Kidney epithelial cell (primary cell): ENCODE results near the gene MPPED1. TPM values are rescaled to one million over a fixed set of nuclear protein-coding genes. Genes with fewer than 3 reads are reported as not detected.

ENCODE experiments used
- DNase-seq: peaks from one replicate; pipeline ENCODE4 v3.0.0-alpha.2; 2010; ENCODE audit warnings: low read depth
- H3K27me3 ChIP-seq: 2 replicates; pipeline ENCODE4 v1.6.0; 2011; ENCODE audit warnings: low read length; ENCODE audit not compliant: control insufficient read depth, insufficient read depth
- H3K36me3 ChIP-seq: 2 replicates; pipeline ENCODE4 v1.5.1; 2011; ENCODE audit warnings: low read length; ENCODE audit not compliant: control insufficient read depth, insufficient read depth
- H3K4me3 ChIP-seq: 2 replicates; pipeline ENCODE4 v1.5.1; 2011; ENCODE audit warnings: low read depth, mild to moderate bottlenecking, control low read depth, low read length
- CTCF ChIP-seq: IDR thresholded peaks from 2 replicates; pipeline ENCODE4 v1.5.1; 2011; ENCODE audit warnings: mild to moderate bottlenecking, moderate library complexity, low read length, control low read depth, inconsistent platforms; ENCODE audit not compliant: insufficient read depth, poor library complexity, severe bottlenecking
- total RNA-seq: library from RNA; depleted of rRNA; stranded (reverse); fragments of >200 nt; gene quantifications from 2 replicates; pipeline ENCODE4 v1.2.3, GENCODE V29; 2015

The MPPED1 gene
- total RNA-seq, 1 donor from 2014 or later, result not detected

GRCh38 chr22:43384863-43385262, 27.0 kb upstream of the MPPED1 start:
- no peak for TF ChIP-seq CTCF
- DNase-seq, result no peak
- Histone ChIP-seq H3K36me3 (no peaks in the 10 kb centered on the region), H3K4me3 (no peak overlapping the region), H3K27me3 (peaks cover 27% of the 10 kb centered on the region)

- peaks cover 27% of the 10 kb centered on the region for H3K27me3 ChIP-seq
- DNase-seq, result no peak
- no peaks in the 10 kb centered on the region for H3K36me3 ChIP-seq
- no peak overlapping the region for H3K4me3 ChIP-seq
- TF ChIP-seq CTCF, result peak; percentile 96
Observed at GRCh38 chr22:43385770-43386641, 25.8 kb upstream of the MPPED1 start.

DNA sequence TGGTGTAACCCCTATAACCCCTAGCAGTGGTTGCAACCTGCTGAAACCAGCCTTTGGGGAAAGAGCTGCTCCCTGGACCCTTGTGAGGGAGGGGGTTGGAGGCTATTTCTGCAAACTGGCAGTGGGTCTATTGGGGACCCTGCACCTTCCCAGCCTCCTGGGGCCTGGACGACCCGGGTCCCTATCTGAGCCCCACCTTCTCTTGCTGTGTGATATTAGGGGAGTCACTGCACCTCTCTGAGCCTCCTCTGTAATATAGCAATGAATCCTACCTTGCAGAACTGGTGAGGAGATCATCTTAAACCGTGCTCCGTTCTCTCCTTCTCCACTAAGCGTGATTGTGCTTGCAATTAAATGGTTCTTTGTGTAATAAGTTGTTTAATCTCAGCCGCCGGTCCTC, 24.0 kb upstream of the MPPED1 start:
- no peak for TF ChIP-seq CTCF
- Histone ChIP-seq H3K4me3 (no peak overlapping the region), H3K27me3 (peaks cover 27% of the 10 kb centered on the region), H3K36me3 (no peaks in the 10 kb centered on the region)
- DNase-seq, result no peak

GRCh38 chr22:43388420-43388851, 23.4 kb upstream of the MPPED1 start:
- peak; percentile 99 for TF ChIP-seq CTCF
- H3K27me3 ChIP-seq, result peaks cover 27% of the 10 kb centered on the region
- DNase-seq, result no peak
- no peaks in the 10 kb centered on the region for H3K36me3 ChIP-seq
- no peak overlapping the region for H3K4me3 ChIP-seq

GRCh38 chr22:43389227-43389836, 22.5 kb upstream of the MPPED1 start:
- DNase-seq, result no peak
- no peak overlapping the region for H3K4me3 ChIP-seq
- TF ChIP-seq CTCF, result no peak
- H3K36me3 ChIP-seq, result no peaks in the 10 kb centered on the region
- peaks cover 27% of the 10 kb centered on the region for H3K27me3 ChIP-seq
